NCI-H526 treated with DMSO at 0.1 percent for 48 hours (cell line): ENCODE data around the gene FBRS.
"Not testable (repeated sequence)": the region's sequence is repeated elsewhere in the genome, so short reads cannot be mapped to it uniquely, and the experiment has no call there.

Experiments
- DNase-seq: peaks from one replicate; lab custom pipeline; 2025; lab: John Stamatoyannopoulos, UW

Gene FBRS

GRCh38 chr16:30698816-30699614, 40.8 kb downstream of the FBRS start, which contains the start of gene SRCAP:
Gene SRCAP (plus strand): TSS chr16:30699171. CDS start chr16:30700825, 1,654 bp downstream.
- peak; percentile 52 for DNase-seq

- no peak for DNase-seq
These were observed 41.4 kb downstream of the FBRS start for GRCh38 chr16:30699615-30700099.

GRCh38 chr16:30700491-30700890, 42.3 kb downstream of the FBRS start:
- no peak for DNase-seq

GRCh38 chr16:30700971-30701370, 42.7 kb downstream of the FBRS start:
- no peak for DNase-seq

- not testable (repeated sequence) for DNase-seq
These were observed 44.8 kb downstream of the FBRS start for GRCh38 chr16:30703071-30703470.

GRCh38 chr16:30703971-30704370, 45.7 kb downstream of the FBRS start:
- DNase-seq = no peak

- DNase-seq = no peak
These were observed 47.8 kb downstream of the FBRS start for GRCh38 chr16:30706046-30706445.

GRCh38 chr16:30710971-30711370, 52.7 kb downstream of the FBRS start:
- no peak for DNase-seq

GRCh38 chr16:30711712-30712111, 53.5 kb downstream of the FBRS start:
- no peak for DNase-seq

GRCh38 chr16:30715750-30716445, 57.7 kb downstream of the FBRS start:
- DNase-seq = no peak

- no peak for DNase-seq
These were observed 61.9 kb downstream of the FBRS start for GRCh38 chr16:30720086-30720485.
